SU-DHL-6 (cell line): ENCODE measurements around the gene IGSF3.

Experiments
- H2AFZ ChIP-seq: fragments of 200-600 bp; sonication (generic); 2 replicates; pipeline ENCODE4 v1.6.1; 2014; ENCODE audit warnings: low read depth, mild to moderate bottlenecking, moderate library complexity, mixed read lengths, antibody characterized with exemption, low read length; ENCODE audit not compliant: severe bottlenecking
- H3F3A ChIP-seq: fragments of 200-600 bp; shearing (Covaris generic); 2 replicates; pipeline ENCODE4 v1.6.0; 2016; ENCODE audit warnings: antibody characterized with exemption, mild to moderate bottlenecking; ENCODE audit not compliant: insufficient read depth
- H3K27ac ChIP-seq: fragments of 200-600 bp; sonication (generic); 2 replicates; pipeline ENCODE4 v1.5.1; 2016; ENCODE audit warnings: low read depth, mild to moderate bottlenecking, low read length, moderate library complexity, mixed read lengths
- H3K27me3 ChIP-seq: fragments of 200-600 bp; sonication (generic), shearing (Covaris generic); 2 replicates; pipeline ENCODE4 v1.6.0; 2014; ENCODE audit warnings: mild to moderate bottlenecking, low read length
- H3K36me3 ChIP-seq: fragments of 200-600 bp; sonication (generic); 2 replicates; pipeline ENCODE4 v1.6.1; 2014; ENCODE audit warnings: mild to moderate bottlenecking, low read length, mixed read lengths
- H3K4me2 ChIP-seq: fragments of 300-600, 200-600 bp; shearing (Covaris generic), sonication (generic); 2 replicates; pipeline ENCODE4 v1.6.0; 2014; ENCODE audit warnings: low read length, low read depth, mild to moderate bottlenecking; ENCODE audit not compliant: poor library complexity, severe bottlenecking
- H3K4me3 ChIP-seq: fragments of 200-600 bp; sonication (generic); 2 replicates; pipeline ENCODE4 v1.5.1; 2014; ENCODE audit warnings: antibody characterized with exemption, low read length, mild to moderate bottlenecking, mixed read lengths; ENCODE audit not compliant: insufficient read depth, poor library complexity, severe bottlenecking
- H3K79me2 ChIP-seq: fragments of 200-600 bp; sonication (generic); 2 replicates; pipeline ENCODE4 v1.6.1; 2014; ENCODE audit warnings: mild to moderate bottlenecking, low read length, moderate library complexity; ENCODE audit not compliant: insufficient read depth
- H3K9ac ChIP-seq: fragments of 200-600 bp; sonication (generic); 2 replicates; pipeline ENCODE4 v1.7.0; 2014; ENCODE audit warnings: mild to moderate bottlenecking, low read length
- H3K9me2 ChIP-seq: fragments of 200-600 bp; sonication (generic); replicated peaks from 2 replicates; pipeline ENCODE4 v1.6.1; 2014; ENCODE audit warnings: low read length; ENCODE audit not compliant: insufficient read depth
- H3K9me3 ChIP-seq: fragments of 200-600 bp; sonication (generic); 2 replicates; pipeline ENCODE4 v1.6.1; 2014; ENCODE audit warnings: low read length, mixed read lengths; ENCODE audit not compliant: insufficient read depth
- H4K20me1 ChIP-seq: fragments of 200-600 bp; sonication (generic); 2 replicates; pipeline ENCODE4 v1.6.1; 2014; ENCODE audit warnings: low read depth, mild to moderate bottlenecking, antibody characterized with exemption, low read length, moderate library complexity, mixed read lengths
- CTCF ChIP-seq: fragments of 200-600 bp; sonication (generic); IDR thresholded peaks from one replicate; pipeline ENCODE4 v1.5.1; 2017; ENCODE audit warnings: antibody characterized with exemption, mild to moderate bottlenecking, low read length, moderate library complexity; ENCODE audit not compliant: insufficient read depth, poor library complexity, severe bottlenecking
- EZH2phosphoT487 ChIP-seq: fragments of 200-600 bp; sonication (generic), shearing (Covaris generic); conservative IDR thresholded peaks from 2 replicates; pipeline ENCODE4 v1.6.1; 2018; ENCODE audit warnings: mild to moderate bottlenecking, antibody characterized with exemption, low read length, moderate library complexity, mixed read lengths

IGSF3 gene

GRCh38 chr1:116676291-116676690, 8.8 kb upstream of the IGSF3 start:
- Histone ChIP-seq H3K4me3 (no peak overlapping the region), H3K36me3 (no peaks in the 10 kb centered on the region), H3K9me2 (no peaks in the 10 kb centered on the region), H3K4me2 (no peak overlapping the region), H3K9ac (no peak overlapping the region), H4K20me1 (no peaks in the 10 kb centered on the region), H2AFZ (no peak overlapping the region), H3K9me3 (no peaks in the 10 kb centered on the region), H3F3A (no peaks in the 10 kb centered on the region), H3K27me3 (no peaks in the 10 kb centered on the region), H3K27ac (no peak overlapping the region), H3K79me2 (no peaks in the 10 kb centered on the region)
- TF ChIP-seq EZH2phosphoT487 (no peak), CTCF (no peak)

- H3F3A ChIP-seq, result no peaks in the 10 kb centered on the region
- no peak overlapping the region for H2AFZ ChIP-seq
- no peak overlapping the region for H3K9ac ChIP-seq
- H3K9me2 ChIP-seq, result no peaks in the 10 kb centered on the region
- H3K4me2 ChIP-seq, result no peak overlapping the region
- H3K79me2 ChIP-seq, result no peaks in the 10 kb centered on the region
- no peaks in the 10 kb centered on the region for H4K20me1 ChIP-seq
- H3K36me3 ChIP-seq, result no peaks in the 10 kb centered on the region
- no peak overlapping the region for H3K4me3 ChIP-seq
- no peak overlapping the region for H3K27ac ChIP-seq
- H3K9me3 ChIP-seq, result no peaks in the 10 kb centered on the region
- H3K27me3 ChIP-seq, result no peaks in the 10 kb centered on the region
- TF ChIP-seq CTCF (no peak), EZH2phosphoT487 (no peak)
These were observed 7.2 kb upstream of the IGSF3 start for GRCh38 chr1:116674751-116675150.

GRCh38 chr1:116674011-116674531, 6.5 kb upstream of the IGSF3 start:
- Histone ChIP-seq H3K4me2 (no peak overlapping the region), H2AFZ (no peak overlapping the region)

More at GRCh38 chr1:116674011-116674531, 6.5 kb upstream of the IGSF3 start:
- no peaks in the 10 kb centered on the region for H3K36me3 ChIP-seq
- H3K27ac ChIP-seq, result no peak overlapping the region
- no peaks in the 10 kb centered on the region for H3F3A ChIP-seq
- no peaks in the 10 kb centered on the region for H3K27me3 ChIP-seq
- H3K9me2 ChIP-seq, result no peaks in the 10 kb centered on the region
- no peaks in the 10 kb centered on the region for H3K9me3 ChIP-seq
- no peak overlapping the region for H3K4me3 ChIP-seq
- H4K20me1 ChIP-seq, result no peaks in the 10 kb centered on the region
- H3K9ac ChIP-seq, result no peak overlapping the region
- no peaks in the 10 kb centered on the region for H3K79me2 ChIP-seq
- TF ChIP-seq CTCF, result no peak
- no peak for TF ChIP-seq EZH2phosphoT487
